HG02588 (cell line): ENCODE measurements around the gene SLC30A1.

Experiments
- ATAC-seq: cut with Tn5 transposase; IDR thresholded peaks from one replicate; pipeline ENCODE4 v1.9.1; 2021; ENCODE audit warnings: mild to moderate bottlenecking, moderate library complexity; ENCODE audit not compliant: unreplicated experiment

The SLC30A1 gene

DNA sequence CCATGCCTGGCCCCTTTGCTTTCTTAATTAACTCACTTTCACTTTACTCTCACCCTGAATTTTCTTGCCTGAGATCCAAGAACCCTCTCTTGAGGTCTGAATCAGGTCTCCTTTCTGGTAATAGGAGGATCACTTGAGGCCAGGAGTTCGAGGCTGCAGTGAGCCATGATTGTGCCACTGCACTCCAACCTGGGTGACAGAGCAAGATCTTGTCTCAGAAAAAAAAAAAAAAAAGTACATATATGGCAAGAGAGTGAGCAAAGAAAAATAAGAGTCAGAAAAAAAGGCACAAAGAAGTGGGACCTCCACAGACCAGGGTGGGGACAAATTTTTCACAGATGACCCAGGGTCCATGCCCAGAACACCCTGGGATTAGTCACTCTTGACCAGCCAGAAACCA lies 52.9 kb downstream of the SLC30A1 start:
- ATAC-seq = no peak

DNA sequence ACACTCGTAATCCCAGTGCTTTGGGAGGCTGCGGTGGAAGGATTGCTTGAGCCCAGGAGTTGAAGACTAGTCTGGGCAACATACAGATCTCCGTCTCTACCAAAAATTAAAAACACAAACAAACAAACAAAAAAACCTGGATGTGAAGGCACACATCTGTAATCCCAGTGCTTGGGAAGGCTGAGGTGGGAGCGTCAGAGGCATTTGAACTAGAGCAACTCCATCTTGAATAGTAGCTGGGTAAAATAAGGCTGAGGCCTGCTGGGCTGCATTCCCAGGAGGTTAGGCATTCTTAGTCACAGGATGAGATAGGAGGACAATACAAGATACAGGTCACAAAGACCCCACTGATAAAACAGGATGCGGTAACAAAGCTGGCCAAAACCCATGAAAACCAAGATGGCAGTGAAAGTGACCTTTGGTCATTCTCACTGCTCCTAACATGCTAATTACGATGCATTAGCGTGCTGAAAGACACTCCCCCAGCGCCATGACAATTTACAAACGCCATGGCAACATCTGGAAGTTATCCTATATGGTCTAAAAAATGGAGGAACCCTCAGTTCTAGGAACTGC lies 53.8 kb downstream of the SLC30A1 start:
- ATAC-seq = no peak

DNA sequence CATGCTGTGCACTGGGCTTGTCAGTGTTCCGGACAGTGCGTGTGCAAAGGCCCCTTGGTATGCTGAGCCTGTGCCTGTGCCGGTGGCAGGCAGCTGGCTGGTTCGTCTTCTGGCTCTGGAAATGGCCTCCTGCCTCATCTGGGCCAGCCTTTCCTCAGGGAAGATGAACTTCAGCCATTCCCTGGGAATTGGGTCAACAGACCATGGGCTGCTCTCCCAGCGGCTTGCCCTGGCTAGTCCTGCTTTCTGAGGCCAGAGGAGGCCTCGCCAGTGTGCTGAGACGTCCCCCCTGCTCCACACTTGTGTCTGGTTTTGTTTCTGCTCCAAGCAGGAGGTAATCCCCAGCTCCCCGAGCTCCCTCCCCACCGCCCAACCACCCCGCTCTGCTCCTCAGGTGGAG lies 54.4 kb downstream of the SLC30A1 start:
- ATAC-seq = no peak

DNA sequence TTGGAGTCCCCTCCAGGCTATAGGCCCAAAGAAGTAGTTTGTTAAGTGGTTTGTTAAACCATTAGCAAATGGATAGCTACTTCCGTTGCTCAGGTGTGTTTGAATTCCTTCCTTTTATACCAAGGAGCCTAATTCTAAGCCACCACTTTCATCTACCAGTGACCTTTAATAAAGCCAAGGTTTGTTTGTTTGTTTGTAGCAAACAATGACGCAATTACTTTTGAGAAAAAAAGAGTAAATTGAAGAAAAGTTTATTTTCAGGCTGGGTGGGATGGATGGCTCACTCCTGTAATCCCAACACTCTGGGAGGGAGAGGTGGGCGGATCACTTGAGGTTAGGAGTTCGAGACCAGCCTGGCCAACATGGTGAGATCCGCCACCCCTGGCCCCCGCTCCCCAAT lies 56.2 kb downstream of the SLC30A1 start:
- ATAC-seq = no peak
